Endothelial cell of umbilical vein (primary cell): ENCODE data around the gene TMEM63B.

Experiments used
- CTCF ChIP-seq, 2 donors: IDR thresholded peaks; 1 replicate in 1 of 2; 2 replicates in 1 of 2; pipeline ENCODE4 v1.5.1; 2011; ENCODE audit warnings: low read length in 2 of 2, mild to moderate bottlenecking in 2 of 2, moderate library complexity in 2 of 2, control low read depth in 1 of 2, inconsistent platforms in 1 of 2, low read depth in 1 of 2; ENCODE audit not compliant: insufficient read depth in 1 of 2; ENCODE audit errors: extremely low read depth in 1 of 2
- EZH2 ChIP-seq: IDR thresholded peaks from 2 replicates; pipeline ENCODE4 v1.6.1; 2012; ENCODE audit warnings: borderline replicate concordance, low read depth, mild to moderate bottlenecking, moderate library complexity, low read length, inconsistent platforms; ENCODE audit not compliant: severe bottlenecking
- POLR2A ChIP-seq: IDR thresholded peaks from 2 replicates; pipeline ENCODE4 v1.6.1; 2012; ENCODE audit warnings: low read depth, mild to moderate bottlenecking, control low read depth, low read length
- POLR2AphosphoS5 ChIP-seq: IDR thresholded peaks from 2 replicates; pipeline ENCODE4 v1.6.1; 2012; ENCODE audit warnings: low read depth, mild to moderate bottlenecking, control low read depth, low read length, moderate library complexity; ENCODE audit not compliant: insufficient read depth

GRCh38 chr6:44194326-44194725, 67.0 kb downstream of the TMEM63B start:
- TF ChIP-seq CTCF (IDR thresholded peaks at IDR 0.05; ENCODE audit: extremely low read depth in 1 of 2, insufficient read depth in 1 of 2, low read depth in 1 of 2, low read length in 2 of 2) (no peak), EZH2 (no peak), POLR2AphosphoS5 (no peak), POLR2A (no peak)
